RWPE1 (cell line): ENCODE data around the gene SEPTIN8.

Experiments used
- CTCF ChIA-PET: fragments of 350-600 bp; sonication (Branson Sonifier 250); formaldehyde crosslinking; extraction: SDS; loops from one replicate; lab custom pipeline; 2021; lab: Yijun Ruan, JAX
- POLR2A ChIA-PET: fragments of 400-600 bp; formaldehyde crosslinking; extraction: SDS; loops from one replicate; lab custom pipeline; 2020; ENCODE audit warnings: antibody characterized with exemption; ENCODE audit not compliant: low non-redundant PET; lab: Yijun Ruan, JAX
- DNase-seq: peaks from one replicate; pipeline ENCODE4 v3.0.0; 2012; ENCODE audit warnings: low spot score
- H3K27ac ChIP-seq: fragments of 450-650 bp; 2 replicates; pipeline ENCODE4 v1.5.1; 2017
- CTCF ChIP-seq: fragments of 450-650 bp; conservative IDR thresholded peaks from 2 replicates; pipeline ENCODE4 v1.5.1; 2017; ENCODE audit warnings: low read depth, mild to moderate bottlenecking

The SEPTIN8 gene

GRCh38 chr5:132770476-132771159, 6.4 kb downstream of the SEPTIN8 start:
- DNase-seq = no peak
- no peak overlapping the region for H3K27ac ChIP-seq
- CTCF ChIA-PET = no interaction called here
- POLR2A ChIA-PET = interaction anchor here (0.6 kb wide), 1 partner anchor 317 kb away, joined by 4 read pairs; no protein-coding TSS in a partner anchor
- no peak for TF ChIP-seq CTCF

GRCh38 chr5:132768485-132768868, 8.6 kb downstream of the SEPTIN8 start:
- ChIA-PET POLR2A (no interaction called here), CTCF (interaction anchor here (0.5 to 1.5 kb wide), 2 partner anchors 11 to 63 kb away, joined by 3 to 4 read pairs; no protein-coding TSS in a partner anchor)
- no peak for TF ChIP-seq CTCF
- no peak overlapping the region for H3K27ac ChIP-seq
- no peak for DNase-seq

GRCh38 chr5:132767150-132767549, 9.9 kb downstream of the SEPTIN8 start:
- CTCF ChIA-PET = interaction anchor here (0.6 to 1.5 kb wide), 3 partner anchors 9 to 149 kb away, joined by 4 to 6 read pairs (median 4); no protein-coding TSS in a partner anchor
- no peak overlapping the region for H3K27ac ChIP-seq
- TF ChIP-seq CTCF = no peak
- DNase-seq = no peak
- POLR2A ChIA-PET = no interaction called here

GRCh38 chr5:132766806-132767055, 10.3 kb downstream of the SEPTIN8 start:
- DNase-seq = no peak
- no peak overlapping the region for H3K27ac ChIP-seq
- ChIA-PET POLR2A (no interaction called here), CTCF (interaction anchor here (0.6 to 1.1 kb wide), 2 partner anchors 11 to 150 kb away, joined by 4 to 6 read pairs; no protein-coding TSS in a partner anchor)
- no peak for TF ChIP-seq CTCF

GRCh38 chr5:132766020-132766805, 10.8 kb downstream of the SEPTIN8 start:
- POLR2A ChIA-PET = interaction anchor here (0.6 kb wide), 1 partner anchor 76 kb away, joined by 4 read pairs; no protein-coding TSS in a partner anchor
- peak overlapping the region; percentile 10; the same call in 1 of the 2 replicates for H3K27ac ChIP-seq
- CTCF ChIA-PET = interaction anchor here (0.6 to 1.1 kb wide), 3 partner anchors 10 to 257 kb away, joined by 3 to 4 read pairs (median 4); no protein-coding TSS in a partner anchor
- DNase-seq = no peak
- no peak for TF ChIP-seq CTCF

- TF ChIP-seq CTCF = no peak
- no peak for DNase-seq
- POLR2A ChIA-PET = interaction anchor here (0.6 kb wide), 1 partner anchor 76 kb away, joined by 4 read pairs; no protein-coding TSS in a partner anchor
- CTCF ChIA-PET = interaction anchor here (0.5 to 0.8 kb wide), 4 partner anchors 9 to 658 kb away, joined by 3 to 4 read pairs (median 4); no protein-coding TSS in a partner anchor
- H3K27ac ChIP-seq = peak overlapping the region; percentile 10
Measured at GRCh38 chr5:132765311-132766019, 11.6 kb downstream of the SEPTIN8 start.
